Adipose tissue (tissue), 3 donors: Measurements from ENCODE around the gene NDUFB4. TPM values are rescaled to one million over a fixed set of nuclear protein-coding genes. Genes with fewer than 3 reads are reported as not detected.
"Not testable (repeated sequence)": the region's sequence is repeated elsewhere in the genome, so short reads cannot be mapped to it uniquely, and the experiment has no call there.

ENCODE experiments used
- H3K27ac ChIP-seq: one replicate; pipeline ENCODE4 v1.5.1; 2013; ENCODE audit warnings: low read depth, low read length
- WGBS, 3 donors: extraction: QIAGEN DNeasy Blood & Tissue Kit; methylation state at CpG; one replicate each; pipeline ENCODE4 v1.1.7; 2013; 5-methylcytosine and 5-hydroxymethylcytosine counted together
- polyA plus RNA-seq, 3 donors: library from polyadenylated mRNA; stranded (reverse); fragments of 200-250 nt; gene quantifications; one replicate each; pipeline ENCODE4 v1.2.3, GENCODE V29; 2013
- donor health status: healthy with polysubstance abuse.
- donor health status: Bipolar disorder and iron deficiency.
- donor health status: healthy.

NDUFB4 gene
- polyA plus RNA-seq, 3 donors: 111 to 186 (median 169) TPM

DNA sequence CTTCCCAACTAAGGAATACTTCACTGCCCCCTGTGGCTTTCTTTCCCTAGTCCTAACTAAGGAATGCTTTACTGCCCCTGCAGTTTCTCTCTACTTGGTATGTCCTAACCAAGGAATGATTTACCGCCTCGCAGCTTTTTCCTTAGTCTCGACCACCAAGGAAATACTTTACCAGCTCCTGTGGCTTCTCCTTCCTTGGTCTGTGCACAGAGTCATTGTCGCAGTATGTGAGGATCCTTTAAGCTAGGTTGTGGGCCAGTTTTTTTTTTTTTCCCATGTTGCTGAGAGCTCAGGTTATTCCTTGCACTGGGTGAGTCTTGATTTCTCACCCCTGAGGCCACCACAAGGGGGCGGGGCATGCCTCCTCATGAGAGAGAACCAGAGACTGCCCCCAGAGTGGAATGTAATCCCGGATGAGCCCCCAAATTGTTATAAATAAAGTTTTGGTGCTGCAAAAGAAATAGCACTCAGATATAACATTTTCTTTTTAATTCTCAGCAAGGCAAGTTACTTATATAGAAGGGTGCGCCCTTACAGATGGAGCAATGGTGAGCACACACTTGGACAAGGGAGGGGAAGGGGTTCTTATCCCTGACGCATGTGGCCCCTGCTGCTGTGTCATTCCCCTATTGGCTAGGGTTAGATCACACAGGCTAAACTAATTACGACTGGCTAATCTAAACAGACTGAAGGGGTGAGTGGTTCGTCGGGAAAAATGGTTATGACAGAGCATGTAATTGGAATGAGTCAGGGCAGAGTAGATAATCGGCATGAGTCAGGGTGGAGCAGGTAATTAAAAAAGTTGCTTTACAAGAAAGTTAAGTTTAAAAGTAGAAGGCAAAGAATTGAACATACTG is 27.0 kb downstream of the NDUFB4 start:
- no peak overlapping the region for H3K27ac ChIP-seq

DNA sequence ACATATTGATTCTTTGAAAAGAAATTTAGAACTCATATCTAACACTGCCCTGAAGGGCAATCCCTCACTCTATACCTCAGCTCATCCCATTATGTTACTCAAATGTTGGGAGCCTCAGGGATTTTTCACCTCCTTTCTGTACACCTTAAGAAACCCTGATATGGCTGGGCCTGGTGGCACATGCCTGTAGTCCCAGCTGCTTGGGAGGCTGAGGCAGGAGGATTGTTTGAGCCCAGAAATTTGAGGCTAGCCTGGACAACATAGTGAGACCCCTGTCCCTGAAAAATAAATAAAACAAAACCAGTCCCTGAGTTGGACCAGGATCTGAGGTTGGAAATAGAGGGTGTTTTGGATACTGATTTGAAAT is 27.6 kb downstream of the NDUFB4 start:
- H3K27ac ChIP-seq: no peak overlapping the region

More for the DNA sequence above, 27.0 kb downstream of the NDUFB4 start:
- WGBS, 3 donors: 86 to 90% (median 90%) methylated on average over 12 of the region's 12 CpGs

DNA sequence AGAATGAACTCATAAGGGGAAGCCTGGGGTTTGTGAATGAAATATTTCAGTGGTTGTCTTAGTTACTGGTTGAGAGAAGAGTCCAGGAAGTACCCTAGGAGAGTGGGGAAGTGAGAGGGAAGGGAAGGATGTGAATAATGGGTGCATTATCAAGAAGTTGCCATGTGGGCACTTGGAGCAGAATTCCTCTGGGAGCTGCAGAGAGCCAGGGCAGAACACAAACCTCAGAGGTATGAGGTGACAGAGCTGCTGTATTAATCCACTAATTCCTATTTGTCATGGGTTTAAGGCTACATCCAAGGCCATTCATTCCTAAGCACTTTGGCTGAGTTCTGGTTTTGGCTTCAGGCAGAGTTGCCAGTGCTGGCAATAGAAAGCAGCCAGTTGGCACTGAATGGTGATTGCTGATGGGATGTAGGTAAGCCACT is 29.0 kb downstream of the NDUFB4 start:
- H3K27ac ChIP-seq: no peak overlapping the region

- no peak overlapping the region for H3K27ac ChIP-seq
- 0 to 45% (median 36%) methylated on average over 1 of the region's 1 CpG for WGBS, 3 donors
These were observed 38.4 kb downstream of the NDUFB4 start for GRCh38 chr3:120634539-120634938.

DNA sequence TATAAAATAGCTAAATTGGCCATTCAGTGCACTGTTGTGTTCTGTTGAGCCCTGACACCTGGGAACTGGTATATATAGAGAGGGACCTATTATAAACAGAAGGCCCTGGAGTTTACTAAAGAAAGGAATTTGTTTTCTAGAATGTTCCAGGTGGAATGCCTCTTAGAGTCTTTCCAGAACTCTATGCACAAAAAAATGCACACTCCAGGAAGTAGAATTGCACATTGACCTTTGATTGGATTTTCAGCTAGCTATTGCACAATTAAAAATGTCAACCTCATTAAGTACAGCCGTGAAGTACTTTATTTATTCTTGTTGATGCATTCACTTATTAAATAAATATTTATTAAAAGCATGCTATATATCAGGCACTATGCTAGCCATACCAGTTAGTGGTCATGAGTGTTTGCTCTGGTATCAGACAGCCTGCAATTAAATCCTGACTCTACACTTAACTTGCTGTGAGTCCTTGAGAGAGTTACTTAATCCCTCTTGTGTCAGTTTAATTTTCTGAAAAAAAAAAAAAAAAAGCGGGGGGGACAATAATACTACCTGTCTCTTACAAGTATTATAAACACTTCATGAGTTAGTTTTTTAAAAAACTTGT is 40.8 kb downstream of the NDUFB4 start:
- no peak overlapping the region for H3K27ac ChIP-seq
- 41 to 75% (median 63%) methylated on average over 2 of the region's 2 CpGs for whole genome bisulfite sequencing, 3 donors

DNA sequence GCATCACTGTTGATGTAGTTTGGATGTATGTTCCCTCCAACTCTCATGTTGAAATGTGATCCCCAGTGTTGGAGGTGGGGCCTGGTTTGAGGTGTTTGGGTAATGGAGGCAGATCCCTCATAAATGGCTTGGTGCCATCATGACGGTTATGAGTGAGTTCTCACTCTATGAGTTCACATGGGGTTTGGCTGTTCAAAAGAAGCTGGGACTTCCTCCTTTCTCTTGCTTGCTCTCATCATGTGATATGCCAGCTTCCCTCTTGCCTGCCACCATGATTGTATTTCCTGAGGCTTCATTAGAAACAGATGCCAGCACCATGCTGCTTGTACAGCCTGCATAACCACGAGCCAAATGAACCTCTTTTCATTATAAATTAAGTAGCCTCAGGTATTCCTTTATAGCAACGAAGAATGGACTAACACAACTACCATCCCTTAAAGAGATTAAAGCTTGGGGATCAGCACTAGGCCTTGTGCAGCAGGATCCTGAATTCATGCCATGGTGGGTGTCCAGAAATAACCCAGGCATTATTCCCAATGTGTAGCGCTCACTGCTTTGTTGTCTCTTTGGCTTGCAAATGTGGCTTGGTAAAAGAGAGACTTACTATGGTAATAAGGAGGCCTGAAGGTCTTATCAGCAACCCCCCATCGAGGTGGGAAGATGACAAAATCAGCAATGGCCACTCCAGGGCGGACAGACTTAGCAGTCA is 41.9 kb downstream of the NDUFB4 start:
- WGBS, 3 donors: 82 to 87% (median 84%) methylated on average over 6 of the region's 6 CpGs
- H3K27ac ChIP-seq: no peak overlapping the region

GRCh38 chr3:120638820-120639219 is 42.7 kb downstream of the NDUFB4 start:
- not testable (repeated sequence) for H3K27ac ChIP-seq
- WGBS, 3 donors: 88 to 99% (median 91%) methylated on average over 4 of the region's 4 CpGs

DNA sequence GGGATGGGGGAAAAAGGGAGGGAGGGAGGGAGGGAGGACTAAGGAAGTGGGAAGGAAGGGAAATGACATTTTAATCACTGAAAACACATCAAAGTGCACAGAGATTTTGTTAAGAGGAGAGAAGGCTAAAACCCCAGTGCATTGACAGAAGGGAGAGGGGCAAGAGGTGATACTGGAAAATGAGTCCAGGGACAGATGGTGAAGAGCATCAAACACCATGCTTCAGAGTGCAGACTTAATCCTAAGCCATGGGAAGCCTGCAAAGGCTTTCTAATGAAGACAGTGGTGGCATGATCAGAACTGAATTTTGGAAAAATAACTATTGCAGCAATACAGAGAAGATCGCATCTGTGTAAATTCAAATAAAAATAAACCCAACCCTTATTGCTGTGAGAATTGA is 44.1 kb downstream of the NDUFB4 start:
- no peak overlapping the region for H3K27ac ChIP-seq
- WGBS, 3 donors: 82 to 92% (median 90%) methylated on average over 1 of the region's 1 CpG

- 87 to 93% (median 92%) methylated on average over 2 of the region's 2 CpGs for WGBS, 3 donors
- H3K27ac ChIP-seq: no peak overlapping the region
These were observed 45.6 kb downstream of the NDUFB4 start for GRCh38 chr3:120641696-120642246.

- H3K27ac ChIP-seq: no peak overlapping the region
- 43 to 87% (median 43%) methylated on average over 4 of the region's 4 CpGs for WGBS, 3 donors
These were observed 46.3 kb downstream of the NDUFB4 start for GRCh38 chr3:120642368-120642948.

DNA sequence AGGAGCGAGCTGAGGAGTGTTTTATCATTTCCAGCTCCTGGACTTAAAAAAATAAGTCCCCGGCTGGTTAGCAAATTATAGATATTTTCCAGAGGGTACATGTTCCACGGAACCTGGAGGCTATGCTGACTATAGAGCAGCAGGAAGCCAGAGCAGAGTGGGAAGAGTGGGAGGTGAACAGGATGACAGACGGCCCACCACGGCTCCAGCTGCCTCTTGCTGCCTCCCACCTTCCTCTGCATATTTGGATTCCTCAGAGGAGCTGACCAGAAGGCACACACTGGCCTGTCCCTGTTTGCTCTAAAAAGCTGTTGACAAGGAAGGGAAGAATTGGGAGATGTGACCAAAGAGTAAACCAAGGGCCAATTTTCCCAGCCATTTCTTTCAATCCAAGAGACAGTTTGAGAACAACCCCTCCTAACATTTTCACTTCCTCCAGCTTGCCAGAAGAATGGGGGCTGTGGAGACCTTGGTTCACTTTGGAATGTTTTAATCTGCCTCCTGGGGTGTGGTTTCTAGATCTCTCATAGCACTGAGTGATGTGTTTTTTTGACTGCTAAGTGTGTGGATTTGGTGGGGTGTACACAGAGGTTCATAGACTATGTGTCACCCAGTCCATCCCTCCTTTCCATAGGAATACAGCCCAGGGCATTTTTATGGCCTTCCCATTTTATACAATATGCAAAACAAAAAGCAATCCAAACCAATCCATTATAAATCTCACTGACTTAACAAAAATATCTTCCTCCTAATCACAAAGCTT is 49.1 kb downstream of the NDUFB4 start:
- H3K27ac ChIP-seq: no peak overlapping the region
- 35 to 71% (median 37%) methylated on average over 5 of the region's 5 CpGs for WGBS, 3 donors

DNA sequence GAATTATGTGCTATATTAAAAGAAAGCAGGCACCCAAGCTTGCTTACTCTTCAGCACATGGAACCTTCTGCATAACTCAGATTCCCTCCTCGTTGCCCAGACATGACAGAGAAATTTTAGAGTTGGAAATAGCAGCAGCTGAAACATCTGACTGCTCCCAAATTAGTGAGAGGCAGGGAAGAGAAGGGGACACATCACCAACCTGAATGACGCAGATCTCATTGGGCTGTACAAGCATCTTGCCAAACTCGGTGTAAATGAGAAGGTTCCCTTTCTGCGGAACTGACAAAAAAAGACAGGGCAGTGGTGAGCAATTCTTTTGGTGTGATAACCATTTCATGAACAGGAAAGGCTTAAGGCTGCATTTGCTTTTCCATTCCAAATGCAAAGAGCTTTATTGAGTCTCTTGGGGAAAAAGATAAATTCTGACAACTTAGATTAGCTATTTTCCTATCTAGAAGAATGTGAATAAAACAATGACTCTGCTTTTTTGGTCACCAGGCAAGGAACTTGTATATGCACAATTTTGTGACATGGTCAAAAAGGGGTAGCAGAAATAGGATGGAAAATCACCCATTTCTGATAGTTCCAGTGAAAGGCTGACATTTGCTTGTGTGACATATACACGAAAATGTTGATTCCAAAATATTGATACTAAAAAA is 50.8 kb downstream of the NDUFB4 start:
- 70 to 86% (median 76%) methylated on average over 5 of the region's 5 CpGs for WGBS, 3 donors
- no peak overlapping the region for H3K27ac ChIP-seq

GRCh38 chr3:120648290-120648689 is 52.2 kb downstream of the NDUFB4 start:
- H3K27ac ChIP-seq: no peak overlapping the region
- 85 to 93% (median 88%) methylated on average over 5 of the region's 5 CpGs for WGBS, 3 donors

GRCh38 chr3:120649830-120650233 is 53.7 kb downstream of the NDUFB4 start:
- H3K27ac ChIP-seq: no peak overlapping the region
- WGBS, 3 donors: 63 to 66% (median 63%) methylated on average over 3 of the region's 3 CpGs

- H3K27ac ChIP-seq: no peak overlapping the region
- WGBS, 3 donors: 58 to 84% (median 84%) methylated on average over 2 of the region's 2 CpGs
These were observed 54.2 kb downstream of the NDUFB4 start for GRCh38 chr3:120650311-120650710.
